ENCODE results near the gene RNF223.
"Not testable (repeated sequence)": the region's sequence is repeated elsewhere in the genome, so short reads cannot be mapped to it uniquely, and the experiment has no call there.

RNF223 gene

DNA sequence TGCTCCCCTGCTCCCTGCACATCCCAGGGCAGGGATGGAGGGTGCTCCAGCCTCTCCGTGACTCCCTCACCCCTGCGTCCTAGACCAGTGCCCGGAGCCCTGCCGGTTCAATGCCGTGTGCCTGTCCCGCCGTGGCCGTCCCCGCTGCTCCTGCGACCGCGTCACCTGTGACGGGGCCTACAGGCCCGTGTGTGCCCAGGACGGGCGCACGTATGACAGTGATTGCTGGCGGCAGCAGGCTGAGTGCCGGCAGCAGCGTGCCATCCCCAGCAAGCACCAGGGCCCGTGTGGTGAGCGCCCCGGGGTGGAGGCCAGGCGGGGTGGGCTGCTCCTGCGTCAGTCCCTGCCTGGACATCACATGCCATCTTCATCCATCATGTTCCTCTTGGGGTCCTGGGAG lies 32.2 kb downstream of the RNF223 start:
- no peak for DNase-seq

GRCh38 chr1:1041092-1041523 lies 33.0 kb downstream of the RNF223 start:
- DNase-seq = no peak

DNA sequence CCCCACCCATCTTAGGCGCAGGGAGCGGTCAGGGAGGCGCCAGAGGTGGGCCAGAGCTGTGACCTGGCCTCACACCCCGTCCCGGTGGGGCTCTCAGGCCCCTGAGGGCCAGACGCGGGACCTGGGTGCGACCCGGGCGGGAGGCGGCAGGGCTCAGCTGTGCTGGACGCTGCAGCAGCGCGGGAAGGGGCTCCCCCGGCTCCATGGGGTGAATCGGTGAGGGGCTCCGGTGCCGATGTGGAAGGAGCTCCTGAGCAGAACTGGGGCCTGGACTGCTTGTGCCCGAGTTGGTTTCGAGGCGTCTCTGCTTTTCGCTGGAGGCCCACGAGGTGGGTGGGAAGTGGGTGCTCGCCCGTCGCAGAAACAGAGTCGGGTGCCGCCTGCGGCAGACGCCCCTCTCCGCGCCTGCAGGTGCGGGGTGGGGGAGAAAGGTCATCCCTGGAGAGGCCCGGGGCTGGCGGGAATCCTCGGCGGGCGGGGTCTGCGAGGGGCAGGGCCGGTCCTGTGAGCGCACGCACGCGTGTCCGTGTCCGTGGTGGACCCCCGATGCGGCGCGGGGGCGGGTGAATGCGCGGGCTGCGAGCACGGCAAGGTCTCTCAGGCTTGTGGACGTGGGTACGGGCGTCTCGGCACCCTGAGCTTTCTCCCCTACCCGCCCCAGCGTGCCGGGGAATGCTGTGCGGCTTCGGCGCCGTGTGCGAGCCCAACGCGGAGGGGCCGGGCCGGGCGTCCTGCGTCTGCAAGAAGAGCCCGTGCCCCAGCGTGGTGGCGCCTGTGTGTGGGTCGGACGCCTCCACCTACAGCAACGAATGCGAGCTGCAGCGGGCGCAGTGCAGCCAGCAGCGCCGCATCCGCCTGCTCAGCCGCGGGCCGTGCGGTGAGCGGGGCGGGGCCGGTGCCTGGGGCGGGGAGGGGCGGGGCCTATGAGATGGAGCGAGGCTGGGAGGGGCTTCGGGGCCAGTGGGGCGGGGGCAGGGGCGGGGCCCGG lies 33.8 kb downstream of the RNF223 start:
- DNase-seq = peak; percentile 60

DNA sequence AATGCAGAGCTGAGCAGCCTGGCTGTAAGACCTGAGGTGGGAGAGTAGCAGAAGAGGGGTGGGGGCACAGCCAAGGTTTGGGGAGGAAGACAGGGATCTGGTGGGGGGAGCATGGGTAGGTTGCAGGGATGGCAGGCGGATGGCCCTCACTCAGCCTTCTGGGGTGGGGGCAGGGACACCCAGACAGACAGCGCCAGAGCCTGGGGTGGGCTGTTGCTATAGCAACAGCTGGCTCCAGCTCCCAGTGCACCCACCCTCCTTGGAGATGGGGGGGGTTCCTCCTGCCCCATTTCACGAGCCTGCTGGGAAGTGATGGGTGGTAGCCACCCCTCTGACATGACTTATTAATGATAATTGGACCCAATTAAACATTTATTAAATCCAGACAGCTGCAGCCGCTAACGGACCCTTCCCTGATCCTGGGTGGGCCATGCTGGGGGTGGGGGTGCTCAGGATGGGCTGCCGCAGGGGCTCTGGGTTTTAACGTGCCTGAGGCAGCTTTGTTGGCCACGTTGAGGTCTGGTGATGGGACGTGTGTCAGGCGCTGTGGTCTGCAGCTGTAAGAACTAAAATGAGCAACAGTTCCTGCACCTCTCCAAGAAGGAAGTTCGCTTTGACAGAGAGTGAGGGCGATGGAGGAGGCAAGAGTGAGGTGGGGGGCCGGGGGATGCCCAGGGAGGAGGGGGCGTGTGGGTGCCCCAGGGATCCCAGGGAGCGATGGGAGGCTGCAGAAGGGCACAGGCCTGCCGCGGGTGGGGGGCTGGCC lies 34.8 kb downstream of the RNF223 start:
- no peak for DNase-seq

DNA sequence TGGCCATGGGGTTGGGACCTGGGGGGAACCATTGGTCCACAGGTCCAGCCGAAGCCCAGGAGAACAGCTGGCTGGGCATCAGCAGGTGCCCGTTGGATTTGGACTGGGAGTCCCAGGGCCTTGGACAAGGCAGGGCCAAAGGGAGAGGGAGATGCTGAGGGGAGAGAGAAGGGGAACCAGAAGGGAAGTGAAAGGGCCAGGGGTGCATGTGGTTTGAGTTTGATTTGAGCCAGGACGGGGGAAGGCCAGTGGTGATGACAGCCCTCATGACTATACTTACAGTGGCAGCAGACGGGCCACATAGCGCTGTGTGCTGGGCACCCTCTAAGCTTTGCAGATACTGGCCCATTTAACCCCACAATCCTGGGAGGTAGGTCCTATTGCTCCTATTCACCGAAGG lies 35.4 kb downstream of the RNF223 start:
- no peak for DNase-seq

DNA sequence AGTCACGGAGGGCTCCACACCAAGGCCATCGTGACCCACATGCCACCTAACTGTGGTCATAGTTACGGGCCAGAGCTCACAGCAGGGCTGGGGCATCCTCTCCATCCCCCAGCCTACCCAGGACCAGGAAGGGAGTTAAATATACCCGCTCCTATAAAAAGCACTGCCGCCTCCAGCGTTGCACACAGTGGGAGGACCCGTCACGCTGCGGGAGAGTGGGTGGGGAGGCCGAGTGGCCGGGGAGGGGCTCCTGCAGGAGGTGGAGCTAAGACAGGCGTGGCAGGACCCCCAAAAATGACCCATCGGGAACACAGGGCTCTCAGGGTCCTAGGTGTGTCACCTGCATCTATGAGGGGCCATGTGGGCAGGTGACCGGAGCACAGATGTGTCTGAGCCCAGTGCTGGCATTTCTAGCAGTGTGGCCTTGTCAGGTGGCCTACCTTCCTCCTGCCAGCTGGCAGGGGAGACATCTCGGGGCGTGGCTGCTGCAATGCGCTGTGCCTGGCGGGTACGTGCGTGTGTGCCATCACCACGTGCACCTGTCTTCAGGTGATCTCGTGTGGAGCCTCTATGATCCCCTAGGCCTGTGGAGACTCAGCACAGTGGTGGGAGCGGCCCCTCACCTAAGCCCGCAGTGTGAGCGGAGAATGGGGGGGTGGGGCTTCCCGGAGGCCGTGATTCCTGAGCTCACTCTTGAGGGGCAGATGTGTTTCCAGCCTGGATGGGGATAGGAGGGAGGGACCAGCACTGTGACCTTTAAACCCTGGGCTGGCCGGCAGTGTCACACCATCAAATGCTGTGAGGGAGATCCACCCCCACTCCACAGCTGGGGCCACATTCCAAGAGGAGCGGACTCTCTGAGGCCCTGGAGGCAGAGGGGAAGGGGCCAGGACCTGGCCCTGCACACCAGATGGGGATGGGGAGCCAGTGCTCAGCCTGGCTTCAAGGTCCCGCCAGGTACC lies 36.5 kb downstream of the RNF223 start:
- DNase-seq = no peak

DNA sequence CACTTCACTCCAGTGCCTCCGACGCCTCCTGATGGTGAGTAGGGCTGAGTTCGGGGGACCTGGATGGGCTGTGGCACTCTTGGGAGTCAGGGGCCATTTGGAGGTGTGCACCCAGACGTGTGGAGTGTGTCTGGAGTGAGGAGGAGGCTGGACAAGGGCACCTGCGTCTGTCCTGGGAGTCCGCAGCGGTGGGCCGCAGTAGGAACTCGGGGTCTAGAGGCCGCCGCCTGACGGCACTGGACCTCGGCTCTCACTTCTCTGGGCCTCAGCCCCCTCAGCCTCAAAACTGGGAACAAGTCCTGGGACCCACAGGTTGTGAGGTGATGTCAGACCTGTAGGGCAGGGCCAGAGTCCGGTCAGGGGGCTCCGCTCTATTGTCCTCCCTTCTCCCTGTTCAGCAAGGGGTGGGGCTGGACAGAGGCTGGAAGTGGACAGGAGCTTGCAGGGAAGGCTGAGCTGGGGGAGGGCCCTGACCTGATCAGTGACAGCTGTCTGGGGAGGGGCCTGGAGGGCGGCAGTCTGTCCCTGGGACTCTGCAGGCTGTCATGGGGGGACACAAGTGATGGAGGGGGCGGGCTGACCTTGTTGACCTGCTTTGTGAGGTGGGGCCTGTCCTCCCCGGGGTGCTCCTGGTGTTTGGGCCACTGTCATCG lies 38.7 kb downstream of the RNF223 start:
- no peak for DNase-seq

DNA sequence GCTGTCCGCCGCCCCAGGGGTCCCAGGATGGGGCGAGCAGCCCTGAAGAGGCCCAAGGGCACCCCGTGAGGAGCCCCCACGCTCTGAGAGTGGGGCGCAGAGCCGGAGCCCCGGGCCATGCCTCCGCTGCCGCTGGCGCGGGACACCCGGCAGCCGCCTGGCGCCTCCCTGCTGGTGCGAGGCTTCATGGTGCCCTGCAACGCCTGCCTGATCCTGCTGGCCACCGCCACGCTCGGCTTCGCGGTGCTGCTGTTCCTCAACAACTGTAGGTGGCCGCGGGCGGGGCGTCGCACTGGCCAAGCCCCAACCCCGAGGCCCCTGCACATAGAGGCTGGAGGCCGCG lies 39.7 kb downstream of the RNF223 start:
- DNase-seq = no peak

GRCh38 chr1:1033731-1034438 lies 40.2 kb downstream of the RNF223 start:
- peak; percentile 41 for DNase-seq

DNA sequence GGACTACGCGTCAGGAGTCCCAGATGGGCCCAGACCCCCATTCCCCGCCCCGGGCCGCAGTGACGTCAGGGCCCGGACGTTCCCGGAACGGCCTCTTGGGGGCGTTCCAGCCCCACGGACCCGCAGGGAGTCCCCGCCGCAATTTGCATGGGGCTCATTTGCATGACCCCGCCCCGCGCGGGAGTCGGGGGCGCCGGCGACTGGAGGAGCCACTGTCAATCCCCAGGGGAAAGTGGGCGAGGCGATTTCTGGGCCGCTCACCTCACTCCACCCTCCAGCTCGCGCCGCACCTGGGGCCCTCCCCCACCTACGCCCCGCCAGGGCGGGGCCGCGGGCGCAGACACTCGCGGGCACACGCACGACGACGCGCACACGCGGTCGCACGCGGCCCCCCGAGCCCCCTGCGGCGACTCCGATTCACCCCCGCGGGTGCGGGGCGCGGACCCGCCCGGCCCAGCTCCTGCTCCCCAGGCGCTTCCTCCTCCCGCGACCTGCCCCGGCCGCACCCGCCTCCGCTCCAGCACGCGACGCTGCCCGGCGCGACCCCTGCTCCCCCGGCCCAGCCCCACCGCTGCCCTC lies 41.0 kb downstream of the RNF223 start:
- DNase-seq = peak; percentile 96

DNA sequence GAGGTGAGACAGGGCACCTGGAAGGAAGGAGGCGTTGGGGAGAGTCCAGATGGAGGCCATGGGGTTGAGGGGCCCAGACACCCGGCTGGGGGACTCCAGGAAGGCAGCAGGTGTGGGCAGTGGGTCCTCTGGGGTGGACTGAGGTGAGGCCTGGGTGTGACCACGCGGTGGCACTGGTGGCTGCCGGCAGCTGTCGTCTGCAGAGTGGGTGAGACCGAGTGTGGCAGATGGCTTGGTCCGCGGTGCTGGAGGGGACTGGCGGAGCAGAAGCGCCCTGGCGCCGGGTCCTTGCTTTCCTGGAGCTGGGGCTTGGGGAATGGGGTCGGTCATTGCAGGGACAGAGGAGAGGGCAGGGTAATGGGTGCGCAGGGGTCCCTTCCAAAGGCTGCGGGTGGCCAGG lies 41.7 kb downstream of the RNF223 start:
- DNase-seq = peak; percentile 36

DNA sequence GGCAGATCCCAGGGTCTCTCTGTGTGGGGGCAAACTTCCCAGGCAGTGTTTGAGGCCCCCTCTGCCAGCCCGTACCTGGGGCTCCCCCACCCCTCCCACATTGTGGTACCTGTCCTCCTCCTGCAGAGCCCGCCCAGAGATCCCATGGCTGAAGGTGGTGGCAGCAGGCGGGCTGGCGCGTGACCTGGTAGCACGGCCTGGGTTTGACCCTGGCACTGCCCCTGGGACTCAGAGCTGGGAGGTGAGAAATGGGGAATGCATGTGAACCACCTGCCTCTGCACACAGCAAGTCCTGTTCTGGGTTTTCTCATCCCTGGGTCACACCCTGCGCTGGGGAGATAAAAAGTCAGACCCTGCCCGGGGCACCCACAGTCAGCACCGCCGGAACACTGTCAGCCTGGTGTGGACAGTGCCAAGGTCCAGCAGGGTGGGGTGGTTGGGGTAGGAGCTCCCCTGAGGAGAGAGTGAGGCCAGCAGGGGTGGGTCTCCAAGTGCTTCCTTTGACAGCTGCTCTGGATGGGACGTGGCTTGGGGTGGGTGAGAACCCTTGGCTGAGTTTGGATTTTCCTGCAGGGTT lies 42.4 kb downstream of the RNF223 start:
- DNase-seq = no peak

GRCh38 chr1:1030867-1031658 lies 43.0 kb downstream of the RNF223 start:
- not testable (repeated sequence) for DNase-seq

DNA sequence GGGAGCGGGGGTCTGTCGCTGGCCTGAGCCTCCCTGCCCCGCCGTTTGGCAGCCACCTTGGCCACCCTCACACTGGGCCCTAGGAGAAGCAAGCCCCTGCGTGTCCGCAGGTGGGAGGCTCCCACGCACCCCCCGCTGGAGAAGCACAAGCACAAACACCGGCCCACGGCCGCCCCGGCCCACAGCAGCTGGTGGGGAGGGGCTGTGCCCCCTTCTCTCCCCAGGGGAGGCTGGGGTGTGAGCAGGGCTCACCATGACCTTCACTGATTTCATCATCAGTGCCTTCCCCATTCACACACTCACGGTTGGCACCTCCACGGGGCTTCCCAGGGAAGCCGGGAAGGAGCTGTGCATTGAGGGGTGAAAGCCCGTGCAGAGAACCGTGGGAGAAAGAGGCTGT lies 46.3 kb downstream of the RNF223 start:
- no peak for DNase-seq

DNA sequence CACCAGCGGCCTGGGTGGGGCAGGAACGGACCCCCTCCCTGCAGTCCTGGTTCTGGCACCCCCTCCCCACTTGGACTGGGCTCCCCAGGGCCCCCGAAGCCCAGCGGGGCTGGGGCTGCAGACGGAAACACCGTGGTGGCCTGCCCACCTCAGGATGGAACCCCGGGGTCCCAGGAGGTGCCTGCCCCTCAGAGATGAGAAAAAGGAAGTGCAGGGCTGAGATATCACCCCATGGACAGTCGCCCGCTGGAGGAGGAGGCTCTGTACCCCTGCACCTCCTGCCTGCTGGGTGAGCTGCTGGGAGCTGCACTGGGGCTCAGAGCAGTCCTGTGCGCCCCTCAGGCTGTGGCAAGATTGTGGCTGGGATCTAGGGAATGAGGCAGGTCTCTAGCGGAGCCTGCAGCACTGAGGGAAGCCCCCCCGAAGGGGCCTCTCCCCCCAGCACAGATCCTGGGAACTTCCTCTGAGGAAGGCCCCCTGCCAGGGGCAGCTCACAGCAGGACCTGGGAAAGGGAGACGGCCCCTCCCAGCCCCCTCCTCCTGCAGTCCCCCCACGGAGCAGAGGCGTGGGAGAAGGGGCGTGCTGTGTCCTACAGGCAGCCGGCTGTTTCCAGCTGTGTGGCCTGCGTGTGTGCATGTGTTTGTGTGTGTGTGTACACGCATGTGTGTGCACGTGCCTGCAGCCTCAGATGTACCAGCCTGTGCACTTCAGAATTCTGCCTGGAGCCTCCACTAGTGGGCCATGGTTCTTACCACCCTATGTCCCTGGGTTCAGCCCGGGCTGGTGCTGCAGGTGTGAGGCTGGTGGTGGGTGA lies 47.3 kb downstream of the RNF223 start:
- DNase-seq = no peak

DNA sequence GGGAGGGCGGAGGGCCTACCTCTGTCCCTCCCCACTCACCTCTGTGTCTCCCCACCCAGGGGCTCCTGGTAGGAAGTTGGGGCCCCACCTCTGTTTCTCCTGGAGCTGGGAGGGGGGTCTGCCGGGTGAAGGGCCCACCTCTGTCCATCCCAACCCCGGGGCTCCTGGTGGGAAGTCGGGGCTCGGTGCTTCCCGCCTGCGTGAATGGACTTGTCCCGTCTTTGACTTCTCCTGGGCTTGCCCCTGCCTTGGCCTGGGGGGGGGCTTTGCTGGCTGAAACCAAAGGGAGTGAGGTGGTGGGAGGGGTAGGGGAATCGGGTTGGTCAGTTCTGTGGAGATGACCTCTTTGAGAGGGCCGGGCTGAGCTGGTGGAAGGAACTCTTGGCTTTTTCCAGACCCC lies 48.4 kb downstream of the RNF223 start:
- DNase-seq = no peak

DNA sequence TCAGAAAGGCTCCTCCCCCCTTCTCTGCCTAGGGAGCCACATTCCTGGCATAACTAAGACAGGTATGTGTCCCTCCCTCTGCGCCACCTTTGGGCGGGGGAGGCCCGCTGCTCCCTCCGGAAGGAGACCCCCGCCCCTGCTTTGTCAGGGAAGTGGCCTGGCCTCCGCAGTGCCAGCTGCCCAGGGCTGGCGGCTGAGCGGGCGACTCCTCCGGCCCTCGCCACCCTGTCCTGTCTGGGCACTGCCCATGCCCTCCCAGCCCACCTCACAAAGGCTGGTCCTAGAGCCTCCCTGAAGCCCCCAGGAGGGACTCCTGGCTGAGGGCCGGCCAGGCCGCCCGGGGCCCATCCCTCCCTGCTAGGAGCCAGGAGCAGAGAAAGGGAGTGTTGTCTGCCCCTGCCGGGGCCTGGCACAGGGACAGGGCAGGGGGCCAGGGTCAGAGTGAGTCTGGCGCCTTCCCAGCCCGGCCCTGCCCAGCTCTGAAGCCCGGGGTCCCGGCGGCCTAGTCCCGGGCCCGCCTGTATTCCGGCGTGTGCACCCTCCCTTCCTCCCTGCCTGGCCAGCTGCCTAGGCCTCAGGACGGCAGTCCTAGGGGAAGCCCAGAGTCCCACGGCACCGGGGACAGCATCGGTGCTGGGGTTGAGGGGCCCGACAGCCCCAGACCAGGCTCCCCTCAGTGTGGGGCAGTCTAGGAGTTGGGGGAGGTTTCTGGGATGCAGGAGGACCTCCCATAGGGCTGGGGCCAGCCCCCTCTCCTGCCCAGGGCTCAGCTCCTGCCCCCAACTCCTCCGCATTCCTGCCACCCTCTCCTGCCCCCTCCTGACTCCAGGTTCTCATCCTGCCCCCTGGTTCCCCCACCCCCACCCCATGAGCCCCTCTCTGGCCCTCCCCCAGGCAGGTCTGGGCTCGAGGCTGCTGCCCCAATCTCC lies 49.1 kb downstream of the RNF223 start:
- DNase-seq = no peak

All from NCI-H1105 (cell line).